ENCODE data around the gene MGMT. TPM values are rescaled to one million over a fixed set of nuclear protein-coding genes. Genes with fewer than 3 reads are reported as not detected.

MGMT gene
- polyA plus RNA-seq, 1 experiment = 10.9 TPM

GRCh38 chr10:129766611-129767550 is 299.8 kb downstream of the MGMT start:
- ChIA-PET POLR2A (no interaction called here), CTCF (no interaction called here)
- H3K9me3 ChIP-seq (ENCODE audit: control insufficient read depth, insufficient read depth, low read length) = peaks cover 81% of the 10 kb centered on the region
- no peaks in the 10 kb centered on the region for H3K27me3 ChIP-seq (ENCODE audit: control insufficient read depth, insufficient read depth, low read length)
- no peak for DNase-seq (ENCODE audit: low read depth, low spot score)
- no peak for TF ChIP-seq CTCF (IDR thresholded peaks at IDR 0.05; ENCODE audit: low read depth, low read length)
- no peak overlapping the region for H3K27ac ChIP-seq (ENCODE audit: low read depth, low read length)
- H3K4me3 ChIP-seq (ENCODE audit: low read depth, low read length) = no peak overlapping the region

- no peak overlapping the region for H3K27ac ChIP-seq (ENCODE audit: low read depth, low read length)
- ChIA-PET CTCF (no interaction called here), POLR2A (no interaction called here)
- H3K9me3 ChIP-seq (ENCODE audit: control insufficient read depth, insufficient read depth, low read length) = peaks cover 85% of the 10 kb centered on the region
- no peaks in the 10 kb centered on the region for H3K27me3 ChIP-seq (ENCODE audit: control insufficient read depth, insufficient read depth, low read length)
- TF ChIP-seq CTCF (IDR thresholded peaks at IDR 0.05; ENCODE audit: low read depth, low read length) = no peak
- DNase-seq (ENCODE audit: low read depth, low spot score) = no peak
- H3K4me3 ChIP-seq (ENCODE audit: low read depth, low read length) = no peak overlapping the region
Observed at GRCh38 chr10:129767751-129768150, 300.7 kb downstream of the MGMT start.

- DNase-seq (ENCODE audit: low read depth, low spot score) = no peak
- ChIA-PET POLR2A (no interaction called here), CTCF (no interaction called here)
- TF ChIP-seq CTCF (IDR thresholded peaks at IDR 0.05; ENCODE audit: low read depth, low read length) = no peak
- Histone ChIP-seq H3K9me3 (ENCODE audit: control insufficient read depth, insufficient read depth, low read length) (peaks cover 94% of the 10 kb centered on the region), H3K27me3 (ENCODE audit: control insufficient read depth, insufficient read depth, low read length) (no peaks in the 10 kb centered on the region), H3K27ac (ENCODE audit: low read depth, low read length) (no peak overlapping the region), H3K4me3 (ENCODE audit: low read depth, low read length) (no peak overlapping the region)
Observed at GRCh38 chr10:129768437-129769355, 301.7 kb downstream of the MGMT start.

- H3K4me3 ChIP-seq (ENCODE audit: low read depth, low read length) = no peak overlapping the region
- ChIA-PET CTCF (no interaction called here), POLR2A (no interaction called here)
- DNase-seq (ENCODE audit: low read depth, low spot score) = no peak
- TF ChIP-seq CTCF (IDR thresholded peaks at IDR 0.05; ENCODE audit: low read depth, low read length) = no peak
- no peaks in the 10 kb centered on the region for H3K27me3 ChIP-seq (ENCODE audit: control insufficient read depth, insufficient read depth, low read length)
- H3K9me3 ChIP-seq (ENCODE audit: control insufficient read depth, insufficient read depth, low read length) = peaks cover 94% of the 10 kb centered on the region
- no peak overlapping the region for H3K27ac ChIP-seq (ENCODE audit: low read depth, low read length)
Observed at GRCh38 chr10:129769381-129770116, 302.5 kb downstream of the MGMT start.
